ENCODE data around the gene UBASH3B.

Gene UBASH3B

DNA sequence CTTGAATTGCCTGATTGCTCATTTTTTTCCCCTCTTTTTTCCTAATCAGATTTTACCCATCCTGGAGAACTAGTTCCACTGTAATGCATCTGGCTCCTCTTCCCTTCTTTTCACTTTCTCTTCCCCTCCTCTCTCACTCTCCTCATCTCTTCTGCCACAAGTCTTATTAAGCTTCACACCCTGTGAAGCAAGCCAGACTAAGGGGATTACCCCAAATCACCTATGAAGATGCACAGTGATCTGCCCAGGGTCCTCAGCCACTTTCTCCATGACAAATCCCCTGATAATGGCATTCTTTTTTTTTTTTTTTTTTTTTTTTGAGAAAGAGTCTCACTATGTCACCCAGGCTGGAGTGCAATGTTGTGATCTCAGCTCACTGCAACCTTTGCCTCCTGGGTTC lies 11.2 kb downstream of the UBASH3B start:
- TF ChIP-seq CTCF (IDR thresholded peaks at IDR 0.05; ENCODE audit: low read depth, low read length): no peak
- DNase-seq (ENCODE audit: extremely low read depth, low read depth): no peak

- no peak for TF ChIP-seq CTCF (IDR thresholded peaks at IDR 0.05; ENCODE audit: low read depth, low read length)
- DNase-seq (ENCODE audit: extremely low read depth, low read depth): no peak
Measured at GRCh38 chr11:122668562-122669090, 13.1 kb downstream of the UBASH3B start.

GRCh38 chr11:122670131-122670530 lies 14.6 kb downstream of the UBASH3B start:
- TF ChIP-seq CTCF (IDR thresholded peaks at IDR 0.05; ENCODE audit: low read depth, low read length): no peak
- no peak for DNase-seq (ENCODE audit: extremely low read depth, low read depth)

- no peak for TF ChIP-seq CTCF (IDR thresholded peaks at IDR 0.05; ENCODE audit: low read depth, low read length)
- no peak for DNase-seq (ENCODE audit: extremely low read depth, low read depth)
Measured at GRCh38 chr11:122671400-122671891, 15.9 kb downstream of the UBASH3B start.

GRCh38 chr11:122672892-122673291 lies 17.4 kb downstream of the UBASH3B start:
- no peak for TF ChIP-seq CTCF (IDR thresholded peaks at IDR 0.05; ENCODE audit: low read depth, low read length)
- DNase-seq (ENCODE audit: extremely low read depth, low read depth): no peak

DNA sequence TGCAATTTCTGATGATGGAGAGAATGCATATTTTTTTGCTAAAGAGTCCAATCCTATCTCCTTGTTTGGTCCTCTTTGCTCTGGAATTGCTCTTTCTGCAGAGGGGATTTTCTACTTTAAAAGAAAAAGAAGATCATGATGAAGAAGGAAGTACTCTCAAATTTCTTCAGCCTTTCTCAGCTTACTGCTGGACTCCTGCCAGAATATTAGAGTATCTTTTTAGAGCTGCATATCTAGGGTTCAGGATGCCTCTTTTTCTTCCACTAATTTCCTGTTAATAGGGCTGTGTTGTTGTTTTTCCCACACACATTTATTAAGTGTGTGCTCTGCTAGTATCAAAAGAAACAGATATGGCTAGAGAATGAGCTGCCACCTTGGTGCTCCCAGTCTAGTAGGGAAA lies 18.2 kb downstream of the UBASH3B start:
- no peak for DNase-seq (ENCODE audit: extremely low read depth, low read depth)
- TF ChIP-seq CTCF (IDR thresholded peaks at IDR 0.05; ENCODE audit: low read depth, low read length): no peak

- TF ChIP-seq CTCF (IDR thresholded peaks at IDR 0.05; ENCODE audit: low read depth, low read length): no peak
Measured at GRCh38 chr11:122676638-122677037, 21.1 kb downstream of the UBASH3B start.

More at GRCh38 chr11:122676638-122677037, 21.1 kb downstream of the UBASH3B start:
- no peak for DNase-seq (ENCODE audit: extremely low read depth, low read depth)
